Measurements from ENCODE around the gene ZNF787.

The ZNF787 gene

GRCh38 chr19:56085571-56086275, 35.4 kb downstream of the ZNF787 start:
- no peak for DNase-seq

GRCh38 chr19:56084835-56085536, 36.1 kb downstream of the ZNF787 start:
- no peak for DNase-seq

GRCh38 chr19:56083668-56084067, 37.4 kb downstream of the ZNF787 start:
- no peak for DNase-seq

- peak; percentile 72 for DNase-seq
Measured at GRCh38 chr19:56080669-56081401, 40.3 kb downstream of the ZNF787 start.

- no peak for DNase-seq
Measured at GRCh38 chr19:56079609-56080008, 41.5 kb downstream of the ZNF787 start.

- peak; percentile 54 for DNase-seq
Measured at GRCh38 chr19:56076498-56076897, 44.6 kb downstream of the ZNF787 start.

- DNase-seq: no peak
Measured at GRCh38 chr19:56071151-56071550, 49.9 kb downstream of the ZNF787 start.

GRCh38 chr19:56069642-56070041, 51.5 kb downstream of the ZNF787 start:
- no peak for DNase-seq

- DNase-seq: peak; percentile 60
Measured at GRCh38 chr19:56066152-56067023, 54.7 kb downstream of the ZNF787 start.

- no peak for DNase-seq
Measured at GRCh38 chr19:56053596-56053995, 67.5 kb downstream of the ZNF787 start.
